Subcutaneous abdominal adipose tissue (tissue), 5 donors: ENCODE results near the gene ADGRL2.

Source experiments
- H3K27ac ChIP-seq: one replicate; pipeline ENCODE4 v1.7.0; 2013; ENCODE audit warnings: low read depth, mild to moderate bottlenecking, inconsistent platforms, low read length, moderate library complexity
- H3K27me3 ChIP-seq, 5 donors: one replicate each; pipeline ENCODE4 v1.7.0; 2013; ENCODE audit warnings: low read length in 5 of 5, inconsistent platforms in 1 of 5; ENCODE audit not compliant: control insufficient read depth in 5 of 5, insufficient read depth in 4 of 5
- H3K36me3 ChIP-seq, 5 donors: one replicate each; pipeline ENCODE4 v1.7.0; 2013; ENCODE audit warnings: low read length in 5 of 5; ENCODE audit not compliant: control insufficient read depth in 5 of 5, insufficient read depth in 5 of 5
- H3K4me1 ChIP-seq, 5 donors: one replicate each; pipeline ENCODE4 v1.7.0; 2013; ENCODE audit warnings: low read length in 5 of 5, mild to moderate bottlenecking in 3 of 5, moderate library complexity in 1 of 5; ENCODE audit not compliant: control insufficient read depth in 5 of 5, insufficient read depth in 5 of 5
- H3K4me3 ChIP-seq, 5 donors: one replicate each; pipeline ENCODE4 v1.7.0; 2013; ENCODE audit warnings: low read length in 5 of 5, low read depth in 1 of 5
- H3K9ac ChIP-seq, 5 donors: one replicate each; pipeline ENCODE4 v1.7.0; 2013; ENCODE audit warnings: low read length in 5 of 5, mild to moderate bottlenecking in 4 of 5, moderate library complexity in 3 of 5
- H3K9me3 ChIP-seq, 5 donors: one replicate each; pipeline ENCODE4 v1.7.0; 2013; ENCODE audit warnings: low read length in 5 of 5; ENCODE audit not compliant: control insufficient read depth in 5 of 5
- donor health status: healthy.
- donor health status: healthy.
- donor health status: healthy.
- donor health status: healthy.
- donor health status: healthy.

ADGRL2 gene

GRCh38 chr1:81800695-81801650 is at the start of gene ADGRL2:
TSS of gene ADGRL2 (plus strand) at chr1:81800934. CDS start at chr1:81836985, 36,051 bp downstream.
- Histone ChIP-seq H3K27me3 (no peaks in the 10 kb centered on the region), H3K4me3 (peak within 1 kb of the TSS; percentile 67 to 97 (median 90)), H3K9me3 (no peaks in the 10 kb centered on the region), H3K9ac (peak within 1 kb of the TSS; percentile 63 to 88 (median 85)), H3K4me1 (peaks cover 2 to 38% (median 28%) of the 10 kb centered on the region in 5 donors), H3K27ac (peak within 1 kb of the TSS; percentile 97), H3K36me3 (no peaks in the 10 kb centered on the region)

- Histone ChIP-seq H3K9ac (no peak overlapping the region), H3K27me3 (no peaks in the 10 kb centered on the region), H3K27ac (no peak overlapping the region), H3K36me3 (no peaks in the 10 kb centered on the region), H3K4me1 (peaks cover 0 to 12% (median 8%) of the 10 kb centered on the region in 5 donors), H3K9me3 (no peaks in the 10 kb centered on the region), H3K4me3 (no peak overlapping the region)
These were observed 47.9 kb upstream of the ADGRL2 start for GRCh38 chr1:81752840-81753239.

GRCh38 chr1:81754424-81754823 is 46.3 kb upstream of the ADGRL2 start:
- Histone ChIP-seq H3K27ac (no peak overlapping the region), H3K36me3 (no peaks in the 10 kb centered on the region), H3K4me1 (peaks cover 0 to 17% (median 8%) of the 10 kb centered on the region in 5 donors), H3K4me3 (no peak overlapping the region), H3K27me3 (no peaks in the 10 kb centered on the region), H3K9ac (no peak overlapping the region), H3K9me3 (no peaks in the 10 kb centered on the region)

DNA sequence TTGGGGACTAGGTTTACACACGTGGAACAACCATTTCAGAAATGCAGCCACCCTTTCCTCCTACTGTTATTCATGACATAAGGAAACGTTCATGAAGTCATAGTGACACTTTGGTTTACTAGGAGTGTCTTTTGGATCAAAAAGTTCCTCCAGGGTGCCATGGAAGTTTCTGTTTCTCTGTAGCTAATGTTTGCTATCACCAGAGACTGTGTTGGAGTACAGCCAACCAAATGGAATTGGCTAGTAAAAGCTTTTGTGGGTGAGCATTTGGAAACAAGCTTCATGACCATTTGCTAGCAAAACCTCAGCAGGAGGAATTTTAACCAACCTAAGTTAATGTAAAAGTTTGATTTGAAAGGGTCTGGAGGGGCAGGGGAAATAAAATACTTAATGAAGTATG is 43.9 kb upstream of the ADGRL2 start:
- H3K9me3 ChIP-seq: no peaks in the 10 kb centered on the region
- no peak overlapping the region for H3K9ac ChIP-seq
- no peaks in the 10 kb centered on the region for H3K27me3 ChIP-seq
- H3K27ac ChIP-seq: no peak overlapping the region
- no peaks in the 10 kb centered on the region for H3K36me3 ChIP-seq
- H3K4me1 ChIP-seq: peaks cover 0 to 17% (median 8%) of the 10 kb centered on the region in 5 donors
- no peak overlapping the region for H3K4me3 ChIP-seq

DNA sequence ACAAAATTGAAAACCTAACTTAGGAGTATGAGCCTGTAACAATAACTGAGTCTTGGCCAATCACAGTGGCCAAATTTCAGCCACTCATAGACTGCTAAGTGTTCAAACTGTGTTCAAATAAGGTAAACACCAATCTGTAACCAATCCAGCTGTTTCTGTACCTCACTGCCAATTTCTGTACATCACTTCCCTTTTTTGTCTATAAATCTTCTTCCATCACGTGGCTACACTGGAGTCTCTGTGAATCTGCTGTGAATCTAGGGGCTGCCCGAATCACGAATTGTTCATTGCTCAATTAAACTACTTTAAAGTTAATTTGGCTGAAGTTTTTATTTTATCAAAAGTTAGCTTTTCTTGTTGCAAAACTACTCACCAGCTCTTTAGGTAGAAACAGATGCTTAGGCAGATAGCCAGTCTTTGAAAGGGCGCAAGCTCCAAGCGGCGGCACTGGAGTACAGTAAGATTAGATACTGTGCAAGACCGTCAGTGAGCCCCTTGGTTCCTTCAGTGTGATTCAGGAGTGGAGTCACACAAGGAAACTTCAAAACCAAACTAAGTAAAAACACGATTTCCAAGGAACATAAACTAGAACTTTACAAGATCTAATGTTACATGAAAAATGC is 43.2 kb upstream of the ADGRL2 start:
- no peak overlapping the region for H3K4me3 ChIP-seq
- H3K4me1 ChIP-seq: peaks cover 0 to 17% (median 8%) of the 10 kb centered on the region in 5 donors
- H3K27ac ChIP-seq: no peak overlapping the region
- no peaks in the 10 kb centered on the region for H3K9me3 ChIP-seq
- H3K27me3 ChIP-seq: no peaks in the 10 kb centered on the region
- no peaks in the 10 kb centered on the region for H3K36me3 ChIP-seq
- no peak overlapping the region for H3K9ac ChIP-seq

- H3K4me1 ChIP-seq: peaks cover 0 to 17% (median 8%) of the 10 kb centered on the region in 5 donors
- no peak overlapping the region for H3K9ac ChIP-seq
- no peaks in the 10 kb centered on the region for H3K27me3 ChIP-seq
- no peaks in the 10 kb centered on the region for H3K36me3 ChIP-seq
- no peak overlapping the region for H3K4me3 ChIP-seq
- no peaks in the 10 kb centered on the region for H3K9me3 ChIP-seq
- no peak overlapping the region for H3K27ac ChIP-seq
These were observed 42.6 kb upstream of the ADGRL2 start for GRCh38 chr1:81758181-81758580.

GRCh38 chr1:81760477-81761097 is 40.1 kb upstream of the ADGRL2 start:
- H3K27ac ChIP-seq: no peak overlapping the region
- H3K9me3 ChIP-seq: no peaks in the 10 kb centered on the region
- H3K9ac ChIP-seq: no peak overlapping the region
- H3K4me1 ChIP-seq: peaks cover 0 to 17% (median 8%) of the 10 kb centered on the region in 5 donors
- H3K27me3 ChIP-seq: no peaks in the 10 kb centered on the region
- H3K36me3 ChIP-seq: no peaks in the 10 kb centered on the region
- no peak overlapping the region for H3K4me3 ChIP-seq

- Histone ChIP-seq H3K9me3 (no peaks in the 10 kb centered on the region), H3K4me1 (no peaks in the 10 kb centered on the region), H3K27me3 (no peaks in the 10 kb centered on the region), H3K4me3 (no peak overlapping the region), H3K9ac (no peak overlapping the region), H3K27ac (no peak overlapping the region), H3K36me3 (no peaks in the 10 kb centered on the region)
These were observed 25.2 kb upstream of the ADGRL2 start for GRCh38 chr1:81775510-81775909.

DNA sequence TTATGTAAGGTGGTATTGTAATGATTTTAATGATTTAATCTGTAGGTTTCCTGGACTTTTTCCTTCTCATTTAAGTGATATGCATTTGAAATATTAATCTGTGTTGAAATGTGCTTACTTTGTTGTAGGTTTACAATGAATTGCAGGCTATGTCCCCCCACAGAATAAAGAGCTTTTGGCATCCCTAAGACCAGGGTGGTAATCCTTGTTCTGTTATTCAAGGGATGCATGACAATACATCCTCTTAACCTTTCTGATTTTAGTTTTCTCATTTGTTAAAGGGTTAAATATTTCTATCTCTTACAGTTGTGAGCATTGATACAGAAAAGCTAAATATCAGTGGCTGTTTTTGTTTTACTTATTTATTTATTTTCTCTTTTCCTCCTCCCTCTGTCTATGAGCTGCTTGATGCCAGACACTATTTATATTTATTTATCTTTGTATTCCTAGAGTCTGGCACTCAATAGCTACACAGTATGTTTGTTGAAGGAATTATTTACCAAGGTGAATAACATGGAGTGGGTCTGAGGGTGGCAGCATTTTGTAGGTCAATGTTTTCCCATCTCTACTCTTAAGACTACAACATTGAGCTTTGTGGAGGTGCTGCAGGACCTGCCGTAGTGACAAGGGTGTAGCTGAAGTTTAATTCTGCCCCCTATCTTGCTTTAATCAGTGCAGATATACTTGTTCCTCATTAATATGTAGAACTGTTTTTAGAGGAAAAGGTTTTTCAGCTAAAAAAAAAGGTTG is 19.9 kb upstream of the ADGRL2 start:
- no peak overlapping the region for H3K9ac ChIP-seq
- no peak overlapping the region for H3K4me3 ChIP-seq
- H3K4me1 ChIP-seq: no peaks in the 10 kb centered on the region
- H3K36me3 ChIP-seq: no peaks in the 10 kb centered on the region
- H3K27me3 ChIP-seq: no peaks in the 10 kb centered on the region
- no peaks in the 10 kb centered on the region for H3K9me3 ChIP-seq
- H3K27ac ChIP-seq: no peak overlapping the region
